Epidermal melanocyte (primary cell): ENCODE results near the gene ZNF557.
A peak's percentile ranks its signal among the peaks of the same experiment; 100 is the strongest.

Experiments
- DNase-seq: peaks from one replicate; pipeline ENCODE4 v3.0.0; 2011; ENCODE audit warnings: low spot score; ENCODE audit not compliant: insufficient read length

The ZNF557 gene

DNA sequence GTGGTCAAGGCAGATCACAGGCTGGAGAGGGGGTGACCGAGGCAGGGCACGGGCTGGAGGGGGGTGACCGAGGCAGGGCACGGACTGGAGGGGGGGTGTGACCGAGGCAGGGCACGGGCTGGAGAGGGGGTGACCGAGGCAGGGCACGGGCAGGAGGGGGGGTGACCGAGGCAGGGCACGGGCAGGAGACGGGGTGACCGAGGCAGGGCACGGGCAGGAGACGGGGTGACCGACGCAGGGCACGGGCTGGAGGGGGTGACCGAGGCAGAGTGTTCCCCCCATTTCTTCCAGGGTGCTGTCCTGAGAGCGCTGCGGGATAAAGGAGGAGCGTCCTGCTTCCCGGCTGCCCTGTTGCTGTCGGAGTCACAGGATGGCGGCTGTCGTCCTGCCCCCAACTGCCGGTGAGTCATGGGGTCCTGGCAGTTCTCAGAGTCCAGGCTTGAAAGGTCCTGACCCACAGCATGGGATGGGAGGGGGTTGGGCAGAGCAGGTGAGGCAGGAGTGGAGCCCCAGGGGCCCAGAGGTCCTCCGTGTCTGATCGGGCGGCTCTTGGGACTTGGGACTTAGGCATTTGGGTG, 5.3 kb downstream of the ZNF557 start:
- DNase-seq, result no peak

DNA sequence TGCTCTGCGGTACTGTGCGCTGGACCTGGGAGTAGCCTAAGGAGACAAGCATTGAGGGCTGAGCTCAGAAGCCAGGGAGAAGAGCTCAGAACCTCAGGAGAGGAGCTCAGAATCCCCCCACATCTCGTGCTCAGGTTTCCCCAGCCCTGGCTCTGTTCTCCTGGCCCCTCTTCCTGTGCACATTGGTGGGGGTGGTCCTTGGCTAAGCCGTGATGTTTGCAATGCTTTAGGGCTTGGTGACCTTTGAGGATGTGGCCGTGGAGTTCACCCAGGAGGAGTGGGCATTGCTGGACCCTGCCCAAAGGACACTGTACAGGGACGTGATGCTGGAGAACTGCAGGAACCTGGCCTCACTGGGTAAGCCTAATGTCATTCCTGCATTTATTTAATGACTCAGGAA, 6.6 kb downstream of the ZNF557 start:
- DNase-seq, result no peak

DNA sequence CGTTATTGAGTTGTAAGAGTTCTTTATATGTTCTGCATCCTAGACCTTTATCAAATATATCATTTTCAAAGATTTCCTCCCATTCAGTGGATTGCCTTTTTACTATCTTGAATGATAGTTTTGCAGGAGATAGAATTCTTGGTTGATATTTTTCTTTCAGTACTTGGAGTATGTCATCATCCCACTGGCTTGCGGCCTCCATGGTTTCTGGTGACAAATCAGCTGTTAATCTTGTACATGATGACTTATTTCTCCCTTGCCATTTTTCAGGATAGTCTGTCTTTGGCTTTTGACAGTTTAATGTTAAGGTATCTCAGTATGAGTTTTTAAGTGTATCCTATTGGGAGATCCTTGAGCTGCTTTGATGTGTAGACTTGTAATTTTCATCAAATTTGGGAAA, 8.5 kb downstream of the ZNF557 start:
- DNase-seq, result no peak

GRCh38 chr19:7083076-7083956, 13.8 kb downstream of the ZNF557 start:
- DNase-seq, result no peak

GRCh38 chr19:7088999-7089398, 19.5 kb downstream of the ZNF557 start:
- DNase-seq, result no peak

DNA sequence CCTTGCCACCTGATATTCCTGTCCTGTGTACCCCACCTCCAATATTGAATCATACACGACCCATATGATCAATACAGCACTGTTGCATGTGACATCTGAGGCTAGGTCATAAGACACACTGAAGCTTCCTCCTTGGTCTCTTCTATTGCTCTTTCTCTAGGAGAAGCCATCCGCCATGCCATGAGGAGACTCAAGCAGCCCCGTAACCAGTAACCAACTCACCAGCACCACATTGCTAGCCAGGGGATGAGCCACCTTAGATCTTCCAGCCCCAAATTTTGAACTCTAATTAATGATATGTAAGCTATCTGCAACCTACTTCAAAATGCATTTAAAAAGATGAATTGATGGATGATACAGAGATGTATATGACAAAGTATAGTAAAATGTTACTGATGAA, 28.6 kb downstream of the ZNF557 start:
- DNase-seq, result no peak

DNA sequence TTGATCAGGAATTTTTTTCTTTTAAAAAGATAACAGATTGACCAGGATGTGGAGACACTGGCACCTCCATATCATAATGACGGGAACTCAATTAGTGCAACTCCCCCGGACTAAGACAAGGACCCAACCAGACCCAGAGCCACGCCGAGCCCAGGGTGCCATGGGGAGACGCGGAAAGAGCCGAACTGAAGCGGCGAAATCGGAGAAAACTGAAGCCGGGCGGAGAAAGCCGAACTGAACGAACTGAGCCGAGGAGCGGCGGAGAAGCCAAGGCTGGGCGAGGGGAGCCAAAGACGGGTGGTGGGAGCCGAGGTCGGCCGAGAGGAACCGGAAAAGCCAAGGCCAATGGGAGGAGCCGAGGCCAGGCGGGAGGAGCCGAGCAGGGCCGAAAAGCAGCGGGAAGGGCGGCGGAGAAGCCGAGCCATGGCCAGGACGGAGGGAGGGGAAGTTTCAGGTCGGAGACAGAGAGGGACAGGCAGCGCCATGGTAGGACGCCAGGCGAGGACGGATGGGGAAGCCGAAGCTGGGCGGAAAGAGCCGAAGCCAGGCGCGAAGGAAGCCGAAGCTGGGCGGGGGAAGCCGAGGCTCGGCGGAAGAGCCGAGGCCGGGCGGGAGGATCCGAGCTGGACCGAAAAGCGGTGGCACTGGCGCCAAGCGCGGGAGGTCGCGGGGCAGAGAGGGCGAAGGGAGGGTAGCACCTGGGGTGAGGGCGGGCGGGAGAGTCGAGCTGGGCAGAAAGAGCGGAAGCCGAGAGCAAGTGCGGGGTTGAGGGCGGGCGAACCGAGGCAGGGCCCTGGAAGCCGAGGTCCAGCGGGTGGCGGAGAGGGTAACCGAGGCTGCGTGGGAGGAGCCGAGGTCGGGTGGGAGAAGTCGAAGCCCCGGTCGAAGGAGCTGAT, 29.4 kb downstream of the ZNF557 start:
- DNase-seq, result peak; percentile 76

DNA sequence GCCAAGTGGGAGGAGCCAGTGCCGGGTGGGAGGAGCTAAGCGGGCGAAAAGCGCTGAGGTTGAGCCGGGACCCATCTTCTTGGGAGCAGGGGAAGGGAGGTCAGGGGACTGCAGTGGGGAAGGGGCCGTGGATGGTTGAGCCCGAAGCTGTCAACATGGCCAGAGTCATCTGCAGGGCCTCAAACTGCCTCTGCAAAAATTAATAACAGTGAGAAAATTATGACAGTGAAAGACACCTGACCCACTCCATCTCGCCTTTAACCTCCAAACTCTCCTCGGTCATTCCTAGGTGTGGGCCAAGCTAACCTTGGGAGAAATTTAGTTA, 30.1 kb downstream of the ZNF557 start:
- DNase-seq, result no peak

DNA sequence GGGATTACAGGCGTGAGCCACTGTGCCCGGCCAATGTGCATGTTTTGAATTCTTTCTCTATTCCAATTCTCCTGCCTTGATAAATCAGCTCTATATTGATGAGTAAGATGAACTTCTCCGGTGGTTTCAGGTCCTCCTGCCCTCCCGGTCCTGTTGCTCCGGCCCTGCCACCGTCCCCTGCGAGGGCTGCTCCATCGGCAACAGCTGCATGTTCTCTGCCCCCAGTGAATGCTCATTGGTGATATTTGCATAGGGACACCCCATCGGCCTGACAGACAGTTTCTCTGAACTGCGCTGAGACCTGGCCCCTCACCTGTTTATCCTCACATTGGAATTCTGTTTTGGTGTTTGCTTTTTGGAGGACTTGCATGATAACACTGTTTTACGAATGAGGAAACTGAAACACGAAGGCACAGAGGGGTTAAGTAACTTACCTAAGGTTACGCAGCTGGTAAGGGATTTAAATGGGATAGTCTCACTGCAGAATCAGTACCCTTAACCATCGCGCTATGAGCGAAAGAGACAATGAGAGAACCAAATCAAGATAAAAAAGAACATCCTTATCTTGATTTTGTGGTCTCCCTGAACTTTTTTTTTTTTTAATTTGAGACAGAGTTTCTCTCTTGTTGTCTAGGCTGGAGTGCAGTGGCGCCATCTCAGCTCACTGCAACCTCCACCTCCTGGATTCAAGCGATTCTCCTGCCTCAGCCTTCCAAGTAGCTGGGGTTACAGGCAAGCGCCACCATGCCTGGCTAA, 32.2 kb downstream of the ZNF557 start:
- no peak for DNase-seq

- no peak for DNase-seq
These were observed 35.4 kb downstream of the ZNF557 start for GRCh38 chr19:7104747-7105447.

DNA sequence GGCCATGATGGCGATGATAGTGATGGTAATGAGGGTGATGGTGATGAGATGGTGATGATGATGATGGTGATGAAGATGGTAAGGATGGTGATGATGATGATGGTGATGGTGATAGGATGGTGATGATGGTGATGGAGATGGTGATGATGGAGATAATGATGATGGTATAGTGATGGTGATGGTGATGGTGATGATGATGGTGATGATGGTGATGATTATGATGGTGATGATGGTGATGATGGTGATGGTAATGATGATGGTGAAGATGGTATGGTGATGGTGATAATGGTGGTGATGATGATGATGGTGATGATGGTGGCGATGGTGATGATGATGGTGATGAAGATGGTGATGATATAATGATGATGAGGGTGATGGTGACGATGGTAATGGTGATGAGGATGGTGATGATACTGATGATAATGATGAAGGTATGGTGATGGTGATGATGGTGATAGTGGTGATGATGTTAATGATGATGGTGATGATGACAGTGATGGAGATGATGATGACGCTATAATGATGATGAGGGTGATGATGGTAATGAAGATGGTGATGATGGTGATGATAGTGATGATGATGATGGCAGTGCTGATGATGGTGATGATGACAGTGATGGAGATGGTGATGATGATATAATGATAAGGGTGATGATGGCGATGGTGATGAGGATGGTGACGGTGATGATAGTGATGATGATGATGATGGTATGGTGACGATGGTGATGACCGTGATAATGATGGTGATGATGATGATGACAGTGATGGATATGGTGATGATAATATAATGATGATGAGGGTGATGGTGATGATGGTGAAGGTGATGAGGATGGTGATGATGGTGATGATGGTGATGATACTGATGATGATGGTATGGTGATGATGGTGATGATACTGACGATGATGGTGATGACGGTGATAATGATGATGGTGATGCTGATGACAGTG, 37.5 kb downstream of the ZNF557 start:
- no peak for DNase-seq

GRCh38 chr19:7109678-7110289, 40.3 kb downstream of the ZNF557 start:
- no peak for DNase-seq

- DNase-seq, result no peak
These were observed 43.2 kb downstream of the ZNF557 start for GRCh38 chr19:7112675-7113074.

- DNase-seq, result no peak
These were observed 43.7 kb downstream of the ZNF557 start for GRCh38 chr19:7113233-7113632.

GRCh38 chr19:7115721-7116120, 46.2 kb downstream of the ZNF557 start:
- DNase-seq, result no peak

DNA sequence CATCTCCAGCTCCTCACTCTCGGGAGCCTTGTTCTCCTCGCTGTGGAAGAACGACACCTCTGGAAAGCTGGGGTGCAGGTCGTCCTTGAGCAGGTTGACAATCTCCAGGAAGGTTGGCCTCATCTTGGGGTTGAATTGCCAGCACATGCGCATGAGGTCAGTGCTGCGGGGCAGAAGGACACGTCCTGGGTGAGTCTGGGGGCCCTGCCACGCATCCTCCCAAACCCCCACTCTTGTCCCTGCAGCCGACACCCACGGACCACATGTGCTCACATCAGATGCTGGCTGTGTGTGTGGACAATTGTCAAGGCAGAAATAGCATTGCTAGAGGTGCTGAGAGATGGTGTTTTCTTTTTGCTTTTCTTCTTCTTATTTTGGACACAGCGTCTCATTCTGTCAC, 47.7 kb downstream of the ZNF557 start:
- no peak for DNase-seq

- no peak for DNase-seq
These were observed 50.1 kb downstream of the ZNF557 start for GRCh38 chr19:7119582-7119981.

GRCh38 chr19:7120499-7120898, 51.0 kb downstream of the ZNF557 start:
- no peak for DNase-seq

- no peak for DNase-seq
These were observed 53.2 kb downstream of the ZNF557 start for GRCh38 chr19:7122701-7123100.
